B cell (primary cell): ENCODE results near the gene LIMK2. TPM values are rescaled to one million over a fixed set of nuclear protein-coding genes. Genes with fewer than 3 reads are reported as not detected.

ENCODE experiments used
- ATAC-seq: fragments of 200-7000 bp; cut with Tn5 transposase; one replicate; pipeline ENCODE4 v1.10.0; 2021; ENCODE audit warnings: low read depth, mild to moderate bottlenecking, moderate number of reproducible peaks, moderate library complexity
- CTCF ChIA-PET: fragments of 350-600 bp; sonication (Branson Sonifier 250); formaldehyde crosslinking; loops from one replicate; lab custom pipeline; 2021; ENCODE audit warnings: antibody characterized with exemption, inconsistent platforms; lab: Charles Lee
- POLR2A ChIA-PET: fragments of 350-600 bp; sonication (Branson Sonifier 250); formaldehyde crosslinking; loops from one replicate; lab custom pipeline; 2021; ENCODE audit warnings: antibody characterized with exemption; lab: Charles Lee
- DNase-seq: peaks from one replicate; pipeline ENCODE4 v3.0.0; 2013
- H2AFZ ChIP-seq: 2 replicates; pipeline ENCODE4 v1.6.1; 2012; ENCODE audit warnings: mild to moderate bottlenecking, low read depth, low read length; ENCODE audit not compliant: insufficient read depth, poor library complexity, severe bottlenecking
- H3K27ac ChIP-seq, 2 donors: 1 replicate in 1 of 2; 2 replicates in 1 of 2; pipeline ENCODE4 v1.5.1; 2012 to 2013; ENCODE audit warnings: low read length in 2 of 2, mild to moderate bottlenecking in 2 of 2, moderate library complexity in 1 of 2
- H3K27me3 ChIP-seq, 4 experiments: fragments of 200-600 bp in 1 of 4; sonication (generic) in 1 of 4; replicated peaks in 1 of 4; 1 replicate in 2 of 4; 2 replicates in 2 of 4; pipeline versions ENCODE4 v1.6.1 to v1.7.0; 2013 to 2016; ENCODE audit warnings: low read length in 3 of 4, mild to moderate bottlenecking in 2 of 4, mixed read lengths in 1 of 4, moderate library complexity in 1 of 4; ENCODE audit not compliant: insufficient read depth in 4 of 4, control insufficient read depth in 3 of 4; ENCODE audit errors: control extremely low read depth in 1 of 4
- H3K36me3 ChIP-seq, 2 experiments: replicated peaks in 1 of 2; 1 replicate in 1 of 2; 2 replicates in 1 of 2; pipeline versions ENCODE4 v1.6.1 to v1.7.1; 2013; ENCODE audit warnings: low read length in 1 of 2; ENCODE audit not compliant: insufficient read depth in 2 of 2, control insufficient read depth in 1 of 2; ENCODE audit errors: control extremely low read depth in 1 of 2, extremely low read depth in 1 of 2
- H3K4me1 ChIP-seq, 2 donors: fragments of 200-600 bp in 1 of 2; sonication (generic) in 1 of 2; 1 replicate in 1 of 2; 2 replicates in 1 of 2; pipeline versions ENCODE4 v1.5.1 to v1.6.1; 2013 to 2017; ENCODE audit warnings: low read length in 2 of 2; ENCODE audit not compliant: control insufficient read depth in 2 of 2, insufficient read depth in 2 of 2
- H3K4me2 ChIP-seq: replicated peaks from 2 replicates; pipeline ENCODE3; 2012; ENCODE audit warnings: mild to moderate bottlenecking, low read depth, low read length; ENCODE audit not compliant: poor library complexity, severe bottlenecking
- H3K4me3 ChIP-seq, 5 experiments: fragments of 200-600 bp in 1 of 5; sonication (generic) in 1 of 5; 1 replicate in 3 of 5; 2 replicates in 2 of 5; pipeline versions ENCODE4 v1.5.1 to v1.7.0; 2011 to 2016; ENCODE audit warnings: low read length in 4 of 5, mild to moderate bottlenecking in 4 of 5, low read depth in 2 of 5, control low read depth in 1 of 5, moderate library complexity in 1 of 5; ENCODE audit not compliant: insufficient read depth in 1 of 5; ENCODE audit errors: control extremely low read depth in 1 of 5, extremely low read depth in 1 of 5
- H3K79me2 ChIP-seq: fragments of 200-600 bp; sonication (generic); one replicate; pipeline ENCODE4 v1.6.0; 2016; ENCODE audit warnings: low read length; ENCODE audit not compliant: control insufficient read depth, insufficient read depth
- H3K9ac ChIP-seq: fragments of 200-600 bp; sonication (generic); 2 replicates; pipeline ENCODE4 v1.6.1; 2017; ENCODE audit warnings: mild to moderate bottlenecking, low read length, moderate library complexity
- H3K9me3 ChIP-seq, 3 donors: one replicate each; pipeline versions ENCODE4 v1.6.1 to v1.7.1; 2013; ENCODE audit warnings: low read length in 2 of 3; ENCODE audit not compliant: control insufficient read depth in 2 of 3, insufficient read depth in 1 of 3; ENCODE audit errors: control extremely low read depth in 1 of 3
- H4K20me1 ChIP-seq: 2 replicates; pipeline ENCODE4 v1.6.0; 2012; ENCODE audit warnings: mild to moderate bottlenecking, low read length; ENCODE audit not compliant: insufficient read depth, control insufficient read depth, poor library complexity, severe bottlenecking
- H3K27ac Mint-ChIP-seq: one replicate; pipeline ENCODE4 v1.8.0; 2021; ENCODE audit warnings: mixed read lengths
- H3K27me3 Mint-ChIP-seq: one replicate; pipeline ENCODE4 v1.8.0; 2021; ENCODE audit warnings: mixed read lengths
- H3K4me1 Mint-ChIP-seq: one replicate; pipeline ENCODE4 v1.8.0; 2021; ENCODE audit warnings: mixed read lengths
- H3K4me3 Mint-ChIP-seq: one replicate; pipeline ENCODE4 v1.8.0; 2021; ENCODE audit warnings: mixed read lengths
- H3K9me3 Mint-ChIP-seq: one replicate; pipeline ENCODE4 v1.8.0; 2022; ENCODE audit warnings: mixed read lengths; ENCODE audit not compliant: insufficient read depth
- EZH2 ChIP-seq: IDR thresholded peaks from 2 replicates; pipeline ENCODE4 v1.6.1; 2012; ENCODE audit warnings: borderline replicate concordance, low read depth, mild to moderate bottlenecking, moderate library complexity, low read length; ENCODE audit not compliant: insufficient read depth, poor library complexity, severe bottlenecking
- WGBS: methylation state at CpG from one replicate; pipeline ENCODE4 v1.1.5; 2013; ENCODE audit warnings: missing lambda C conversion rate; ENCODE audit not compliant: insufficient coverage; 5-methylcytosine and 5-hydroxymethylcytosine counted together
- intact Hi-C: fragments of 100-400 bp; cut with micrococcal nuclease; formaldehyde crosslinking; loops from one replicate; pipeline ENCODE4 v1.10.0; 2022
- polyA plus RNA-seq: library from polyadenylated mRNA; depleted of rRNA; stranded (reverse); fragments of >200 nt; gene quantifications from 2 replicates; pipeline ENCODE4 v1.2.3, GENCODE V29; 2012
- total RNA-seq, 2 donors: library from RNA; stranded (reverse); fragments of 120-200 nt in 1 of 2; gene quantifications; 1 replicate in 1 of 2; 2 replicates in 1 of 2; pipeline versions ENCODE4 v1.2.3 to v1.2.4, GENCODE V29; 2013 to 2022
- TF ChIP-seq, protein P1 (sequence below): fragments of 200-600 bp; IDR thresholded peaks from one replicate; pipeline ENCODE4 v1.8.0; 2022; ENCODE audit warnings: antibody characterized with exemption, mild to moderate bottlenecking

The LIMK2 gene
- total and polyA plus RNA-seq, 2 donors (not counting 1 experiment from before 2014, with no cell fraction given): 6.8 to 20.2 TPM

DNA sequence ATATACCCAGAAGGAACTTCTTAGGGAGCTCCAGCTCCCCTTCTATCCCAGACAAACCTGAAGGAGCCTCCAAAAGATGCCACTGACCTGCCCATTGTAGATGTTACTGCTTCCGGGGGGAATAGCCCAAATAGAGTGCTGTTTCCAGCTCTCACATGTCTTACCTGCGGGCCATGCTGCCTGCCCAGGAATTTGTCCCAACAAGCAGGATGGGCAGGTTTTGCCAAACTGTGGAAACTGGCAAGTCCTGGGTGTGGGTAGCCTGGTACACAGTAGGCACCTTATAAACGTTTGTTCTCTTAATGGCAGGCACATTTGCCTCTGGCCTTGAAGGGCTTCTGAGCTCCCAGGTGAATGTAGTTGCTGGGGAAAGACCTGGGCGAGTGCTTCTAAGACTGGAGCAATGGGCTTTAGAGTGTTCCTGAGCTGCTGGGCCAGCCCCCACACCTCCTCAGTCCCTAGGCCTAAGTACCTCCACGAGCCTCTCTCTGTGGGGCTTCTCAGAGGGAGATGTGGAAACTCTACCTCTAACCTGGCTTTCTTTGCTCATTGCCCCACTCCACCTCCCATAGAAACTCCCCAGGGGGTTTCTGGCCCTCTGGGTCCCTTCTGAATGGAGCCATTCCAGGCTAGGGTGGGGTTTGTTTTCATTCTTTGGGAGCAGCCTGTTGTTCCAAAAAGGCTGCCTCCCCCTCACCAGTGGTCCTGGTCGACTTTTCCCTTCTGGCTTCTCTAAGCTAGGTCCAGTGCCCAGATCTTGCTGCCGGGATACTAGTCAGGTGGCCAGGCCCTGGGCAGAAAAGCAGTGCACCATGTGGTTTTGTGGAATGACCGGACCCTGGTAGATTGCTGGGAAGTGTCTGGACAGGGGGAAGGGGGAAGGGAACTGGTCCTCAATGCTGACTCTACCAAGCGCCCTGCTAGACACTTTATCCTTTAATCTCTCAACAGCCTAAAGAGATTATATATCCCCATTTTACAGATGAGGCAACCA, 37.2 kb downstream of the LIMK2 start:
- Histone ChIP-seq H3K36me3 (peaks cover 0 to 5% of the 10 kb centered on the region in 2 experiments), H4K20me1 (no peaks in the 10 kb centered on the region), H3K27ac (no peak overlapping the region), H3K4me3 (no peak overlapping the region), H3K9ac (no peak overlapping the region), H3K9me3 (no peaks in the 10 kb centered on the region), H3K4me2 (no peak overlapping the region), H3K4me1 (peaks cover 5 to 11% of the 10 kb centered on the region in 2 donors), H2AFZ (no peak overlapping the region), H3K27me3 (no peaks in the 10 kb centered on the region), H3K79me2 (peaks cover 6% of the 10 kb centered on the region)
- ATAC-seq (no peak), DNase-seq (no peak)
- 100% methylated on average over 6 of the region's 9 CpGs for WGBS
- no peak overlapping the region for H3K4me3 Mint-ChIP-seq
- POLR2A ChIA-PET: no interaction called here
- intact Hi-C loops: no loop called here
- H3K9me3 Mint-ChIP-seq: no peaks in the 10 kb centered on the region
- H3K27ac Mint-ChIP-seq: no peak overlapping the region
- no peaks in the 10 kb centered on the region for H3K27me3 Mint-ChIP-seq
- CTCF ChIA-PET: interaction anchor here (1.0 to 2.0 kb wide), 2 partner anchors 20 to 22 kb away, joined by 4 to 6 read pairs; no protein-coding TSS in a partner anchor
- peaks cover 8% of the 10 kb centered on the region for H3K4me1 Mint-ChIP-seq
- no peak for TF ChIP-seq EZH2
- TF ChIP-seq, protein P1, sequence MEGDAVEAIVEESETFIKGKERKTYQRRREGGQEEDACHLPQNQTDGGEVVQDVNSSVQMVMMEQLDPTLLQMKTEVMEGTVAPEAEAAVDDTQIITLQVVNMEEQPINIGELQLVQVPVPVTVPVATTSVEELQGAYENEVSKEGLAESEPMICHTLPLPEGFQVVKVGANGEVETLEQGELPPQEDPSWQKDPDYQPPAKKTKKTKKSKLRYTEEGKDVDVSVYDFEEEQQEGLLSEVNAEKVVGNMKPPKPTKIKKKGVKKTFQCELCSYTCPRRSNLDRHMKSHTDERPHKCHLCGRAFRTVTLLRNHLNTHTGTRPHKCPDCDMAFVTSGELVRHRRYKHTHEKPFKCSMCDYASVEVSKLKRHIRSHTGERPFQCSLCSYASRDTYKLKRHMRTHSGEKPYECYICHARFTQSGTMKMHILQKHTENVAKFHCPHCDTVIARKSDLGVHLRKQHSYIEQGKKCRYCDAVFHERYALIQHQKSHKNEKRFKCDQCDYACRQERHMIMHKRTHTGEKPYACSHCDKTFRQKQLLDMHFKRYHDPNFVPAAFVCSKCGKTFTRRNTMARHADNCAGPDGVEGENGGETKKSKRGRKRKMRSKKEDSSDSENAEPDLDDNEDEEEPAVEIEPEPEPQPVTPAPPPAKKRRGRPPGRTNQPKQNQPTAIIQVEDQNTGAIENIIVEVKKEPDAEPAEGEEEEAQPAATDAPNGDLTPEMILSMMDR: no peak
